ENCODE results near the gene HJV. TPM values are rescaled to one million over a fixed set of nuclear protein-coding genes. Genes with fewer than 3 reads are reported as not detected.

HJV gene
- total RNA-seq, 1 donor, result not detected

- TF ChIP-seq CTCF (IDR thresholded peaks at IDR 0.05; ENCODE audit: insufficient read depth, low read depth, low read length), result no peak
- no peak overlapping the region for H3K4me3 ChIP-seq (ENCODE audit: low read depth, low read length)
- DNase-seq (ENCODE audit: low read depth), result peak; percentile 67
Observed at GRCh38 chr1:145990249-145990855, 31.2 kb downstream of the HJV start.

- H3K4me3 ChIP-seq (ENCODE audit: low read depth, low read length), result no peak overlapping the region
- no peak for TF ChIP-seq CTCF (IDR thresholded peaks at IDR 0.05; ENCODE audit: insufficient read depth, low read depth, low read length)
- DNase-seq (ENCODE audit: low read depth), result no peak
Observed at GRCh38 chr1:145988773-145989172, 32.8 kb downstream of the HJV start.

GRCh38 chr1:145987926-145988325 lies 33.6 kb downstream of the HJV start:
- H3K4me3 ChIP-seq (ENCODE audit: low read depth, low read length), result no peak overlapping the region
- DNase-seq (ENCODE audit: low read depth), result no peak

GRCh38 chr1:145986551-145986950 lies 35.0 kb downstream of the HJV start:
- no peak for TF ChIP-seq CTCF (IDR thresholded peaks at IDR 0.05; ENCODE audit: insufficient read depth, low read depth, low read length)
- no peak for DNase-seq (ENCODE audit: low read depth)
- H3K4me3 ChIP-seq (ENCODE audit: low read depth, low read length), result no peak overlapping the region

More at GRCh38 chr1:145987926-145988325, 33.6 kb downstream of the HJV start:
- TF ChIP-seq CTCF (IDR thresholded peaks at IDR 0.05; ENCODE audit: insufficient read depth, low read depth, low read length), result no peak

GRCh38 chr1:145985502-145986439 lies 35.8 kb downstream of the HJV start:
- peak overlapping the region; percentile 2 for H3K4me3 ChIP-seq (ENCODE audit: low read depth, low read length)
- no peak for TF ChIP-seq CTCF (IDR thresholded peaks at IDR 0.05; ENCODE audit: insufficient read depth, low read depth, low read length)
- peak; percentile 89 for DNase-seq (ENCODE audit: low read depth)

GRCh38 chr1:145985129-145985501 lies 36.4 kb downstream of the HJV start:
- DNase-seq (ENCODE audit: low read depth), result no peak
- H3K4me3 ChIP-seq (ENCODE audit: low read depth, low read length), result no peak overlapping the region
- no peak for TF ChIP-seq CTCF (IDR thresholded peaks at IDR 0.05; ENCODE audit: insufficient read depth, low read depth, low read length)

All from fibroblast of villous mesenchyme (primary cell).